ENCODE measurements around the gene SLK.

The SLK gene

GRCh38 chr10:103930449-103930848 lies 36.5 kb upstream of the SLK start:
- Histone ChIP-seq H3K4me3 (ENCODE audit: insufficient read depth, low read length, poor library complexity, severe bottlenecking) (no peak overlapping the region), H3K9ac (ENCODE audit: low read length) (no peak overlapping the region), H3K9me2 (replicated peaks; ENCODE audit: insufficient read depth, low read length) (no peaks in the 10 kb centered on the region), H3K9me3 (ENCODE audit: insufficient read depth, low read length) (no peaks in the 10 kb centered on the region), H3K36me3 (ENCODE audit: low read length) (no peaks in the 10 kb centered on the region), H4K20me1 (ENCODE audit: low read depth, low read length) (no peaks in the 10 kb centered on the region), H3F3A (ENCODE audit: insufficient read depth) (no peaks in the 10 kb centered on the region), H2AFZ (ENCODE audit: low read depth, low read length, severe bottlenecking) (no peak overlapping the region), H3K27ac (ENCODE audit: low read depth, low read length) (no peak overlapping the region), H3K79me2 (ENCODE audit: insufficient read depth, low read length) (no peaks in the 10 kb centered on the region), H3K27me3 (ENCODE audit: low read length) (no peaks in the 10 kb centered on the region), H3K4me2 (ENCODE audit: low read depth, low read length, poor library complexity, severe bottlenecking) (no peak overlapping the region)
- TF ChIP-seq EZH2phosphoT487 (conservative IDR thresholded peaks at IDR 0.05; ENCODE audit: low read length) = no peak
- TF ChIP-seq CTCF (IDR thresholded peaks at IDR 0.05; ENCODE audit: insufficient read depth, low read length, poor library complexity, severe bottlenecking) = no peak

GRCh38 chr10:103930881-103931280 lies 36.1 kb upstream of the SLK start:
- no peak overlapping the region for H3K4me2 ChIP-seq (ENCODE audit: low read depth, low read length, poor library complexity, severe bottlenecking)
- H3K79me2 ChIP-seq (ENCODE audit: insufficient read depth, low read length) = no peaks in the 10 kb centered on the region
- no peak overlapping the region for H3K27ac ChIP-seq (ENCODE audit: low read depth, low read length)
- H3K36me3 ChIP-seq (ENCODE audit: low read length) = no peaks in the 10 kb centered on the region
- no peak overlapping the region for H3K4me3 ChIP-seq (ENCODE audit: insufficient read depth, low read length, poor library complexity, severe bottlenecking)
- TF ChIP-seq EZH2phosphoT487 (conservative IDR thresholded peaks at IDR 0.05; ENCODE audit: low read length) = no peak
- TF ChIP-seq CTCF (IDR thresholded peaks at IDR 0.05; ENCODE audit: insufficient read depth, low read length, poor library complexity, severe bottlenecking) = no peak
- no peaks in the 10 kb centered on the region for H3K9me2 ChIP-seq (replicated peaks; ENCODE audit: insufficient read depth, low read length)
- H3K9me3 ChIP-seq (ENCODE audit: insufficient read depth, low read length) = no peaks in the 10 kb centered on the region
- H3K27me3 ChIP-seq (ENCODE audit: low read length) = no peaks in the 10 kb centered on the region
- H3F3A ChIP-seq (ENCODE audit: insufficient read depth) = no peaks in the 10 kb centered on the region
- H4K20me1 ChIP-seq (ENCODE audit: low read depth, low read length) = no peaks in the 10 kb centered on the region
- H2AFZ ChIP-seq (ENCODE audit: low read depth, low read length, severe bottlenecking) = no peak overlapping the region
- no peak overlapping the region for H3K9ac ChIP-seq (ENCODE audit: low read length)

GRCh38 chr10:103931603-103932002 lies 35.3 kb upstream of the SLK start:
- H3K27me3 ChIP-seq (ENCODE audit: low read length) = no peaks in the 10 kb centered on the region
- H3K27ac ChIP-seq (ENCODE audit: low read depth, low read length) = no peak overlapping the region
- H3K4me2 ChIP-seq (ENCODE audit: low read depth, low read length, poor library complexity, severe bottlenecking) = no peak overlapping the region
- H3K79me2 ChIP-seq (ENCODE audit: insufficient read depth, low read length) = no peaks in the 10 kb centered on the region
- no peaks in the 10 kb centered on the region for H3F3A ChIP-seq (ENCODE audit: insufficient read depth)
- H3K9me3 ChIP-seq (ENCODE audit: insufficient read depth, low read length) = no peaks in the 10 kb centered on the region
- TF ChIP-seq CTCF (IDR thresholded peaks at IDR 0.05; ENCODE audit: insufficient read depth, low read length, poor library complexity, severe bottlenecking) = no peak
- TF ChIP-seq EZH2phosphoT487 (conservative IDR thresholded peaks at IDR 0.05; ENCODE audit: low read length) = no peak
- no peaks in the 10 kb centered on the region for H4K20me1 ChIP-seq (ENCODE audit: low read depth, low read length)
- no peaks in the 10 kb centered on the region for H3K9me2 ChIP-seq (replicated peaks; ENCODE audit: insufficient read depth, low read length)
- H3K9ac ChIP-seq (ENCODE audit: low read length) = no peak overlapping the region
- no peak overlapping the region for H3K4me3 ChIP-seq (ENCODE audit: insufficient read depth, low read length, poor library complexity, severe bottlenecking)
- no peaks in the 10 kb centered on the region for H3K36me3 ChIP-seq (ENCODE audit: low read length)
- no peak overlapping the region for H2AFZ ChIP-seq (ENCODE audit: low read depth, low read length, severe bottlenecking)
